T47D (cell line): ENCODE measurements around the gene ACTR3.

Experiments used
- DNase-seq, 2 experiments: peaks; one replicate each; pipeline versions ENCODE4 v3.0.0 to v3.0.0-alpha.2; 2011 to 2012; ENCODE audit warnings: low read depth in 1 of 2, low spot score in 1 of 2
- JUND ChIP-seq: IDR thresholded peaks from 2 replicates; pipeline ENCODE4 v1.6.1; 2012; ENCODE audit warnings: low read depth
- in situ Hi-C: cut with HindIII; loops from 2 replicates; pipeline ENCODE4 v1.10.0; 2016; ENCODE audit warnings: low sequenced_read_pairs, low pct_unique_long_range_greater_than_20kb

ACTR3 gene

DNA sequence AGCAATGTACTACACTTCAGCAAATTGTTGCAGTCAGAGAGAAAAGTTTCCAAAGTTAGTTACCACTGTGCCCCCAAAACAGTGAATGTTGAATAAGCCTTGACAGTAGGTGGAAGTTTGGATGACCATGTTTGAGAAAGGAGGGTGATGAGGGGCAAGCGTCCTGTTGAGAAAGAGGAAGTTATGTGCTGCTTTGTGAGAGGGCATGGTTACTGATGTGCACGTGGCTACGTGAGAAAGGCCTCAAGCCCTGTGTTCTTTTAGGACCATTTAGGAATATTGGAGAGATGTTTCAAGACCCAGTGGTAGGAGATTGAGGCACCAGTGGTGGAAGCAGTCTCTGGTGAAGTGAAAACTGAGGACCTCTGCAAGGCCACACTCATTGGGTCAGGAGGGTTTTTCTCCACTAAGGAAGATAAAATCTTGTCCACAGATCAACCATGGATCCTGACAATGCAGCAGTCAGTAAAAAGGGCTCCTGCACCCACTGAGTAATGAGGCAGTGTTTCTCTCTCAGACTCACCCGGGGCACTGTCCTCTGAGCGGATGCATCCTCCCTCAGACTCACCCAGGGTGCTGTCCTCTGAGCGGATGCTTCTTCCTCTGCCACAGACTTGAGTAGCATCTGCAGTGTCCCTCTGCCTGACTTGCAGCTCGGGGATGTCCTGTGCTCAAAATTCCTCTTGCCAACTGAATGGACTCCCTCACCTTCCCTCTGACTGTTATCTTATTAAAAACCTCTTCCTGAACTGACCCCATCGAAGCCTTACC lies 34.7 kb upstream of the ACTR3 start:
- DNase-seq, result no peak
- TF ChIP-seq JUND, result no peak
- in situ Hi-C loops, result no loop called here

GRCh38 chr2:113857464-113857863 lies 32.4 kb upstream of the ACTR3 start:
- no peak for DNase-seq
- in situ Hi-C loops, result no loop called here
- TF ChIP-seq JUND, result no peak

DNA sequence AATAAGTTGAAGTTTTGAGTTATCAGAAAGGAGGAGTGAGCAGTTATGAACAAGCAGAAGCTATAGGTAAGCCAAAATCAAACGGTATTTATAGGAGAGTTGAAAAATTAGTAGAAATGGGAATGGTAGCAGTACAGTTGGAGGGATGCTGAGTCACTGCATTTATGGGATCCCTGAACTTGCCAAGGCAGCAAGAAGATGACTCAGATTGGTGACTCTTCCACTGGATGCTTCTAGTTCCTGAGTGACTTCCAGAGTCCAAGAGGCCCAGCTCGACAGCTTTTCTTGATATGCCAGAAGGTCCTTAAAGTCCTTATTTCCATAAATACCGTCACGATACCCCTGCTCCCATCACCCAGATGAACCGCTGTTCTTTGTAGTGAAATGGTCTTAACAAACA lies 31.1 kb upstream of the ACTR3 start:
- no peak for DNase-seq
- TF ChIP-seq JUND, result no peak
- in situ Hi-C loops, result no loop called here

GRCh38 chr2:113861740-113862139 lies 28.1 kb upstream of the ACTR3 start:
- no peak for TF ChIP-seq JUND

GRCh38 chr2:113863144-113863543 lies 26.7 kb upstream of the ACTR3 start:
- in situ Hi-C loops, result no loop called here
- TF ChIP-seq JUND, result no peak
- DNase-seq, result no peak

More at GRCh38 chr2:113861740-113862139, 28.1 kb upstream of the ACTR3 start:
- in situ Hi-C loops, result no loop called here
- DNase-seq, result no peak

GRCh38 chr2:113867571-113867970 lies 22.3 kb upstream of the ACTR3 start:
- TF ChIP-seq JUND, result no peak
- in situ Hi-C loops, result no loop called here
- no peak for DNase-seq

DNA sequence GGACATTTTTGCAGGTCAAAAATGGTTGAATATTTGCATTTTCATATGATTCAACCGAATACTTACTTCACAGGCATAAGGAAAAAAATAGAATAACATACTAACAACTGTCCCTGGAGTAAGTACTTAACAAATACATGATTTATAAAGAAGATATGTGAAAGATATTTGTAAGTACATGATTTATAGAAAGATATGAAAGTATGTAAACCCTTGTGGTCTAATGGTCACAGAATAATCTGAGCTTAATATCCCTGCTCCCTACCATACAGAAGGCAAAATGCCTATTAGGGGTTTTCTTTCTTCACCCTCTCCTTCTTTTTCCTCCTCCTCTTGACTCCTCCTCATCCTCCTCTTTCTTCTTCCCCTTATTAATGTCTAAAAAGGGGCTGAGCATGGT lies 20.6 kb upstream of the ACTR3 start:
- in situ Hi-C loops, result no loop called here
- DNase-seq, result no peak
- TF ChIP-seq JUND, result no peak

GRCh38 chr2:113872201-113872600 lies 17.7 kb upstream of the ACTR3 start:
- DNase-seq, result no peak
- no peak for TF ChIP-seq JUND

GRCh38 chr2:113873867-113874266 lies 16.0 kb upstream of the ACTR3 start:
- no peak for DNase-seq
- no peak for TF ChIP-seq JUND
- in situ Hi-C loops, result no loop called here

More at GRCh38 chr2:113872201-113872600, 17.7 kb upstream of the ACTR3 start:
- in situ Hi-C loops, result no loop called here

GRCh38 chr2:113875135-113875534 lies 14.8 kb upstream of the ACTR3 start:
- no peak for DNase-seq
- in situ Hi-C loops, result no loop called here
- TF ChIP-seq JUND, result no peak

DNA sequence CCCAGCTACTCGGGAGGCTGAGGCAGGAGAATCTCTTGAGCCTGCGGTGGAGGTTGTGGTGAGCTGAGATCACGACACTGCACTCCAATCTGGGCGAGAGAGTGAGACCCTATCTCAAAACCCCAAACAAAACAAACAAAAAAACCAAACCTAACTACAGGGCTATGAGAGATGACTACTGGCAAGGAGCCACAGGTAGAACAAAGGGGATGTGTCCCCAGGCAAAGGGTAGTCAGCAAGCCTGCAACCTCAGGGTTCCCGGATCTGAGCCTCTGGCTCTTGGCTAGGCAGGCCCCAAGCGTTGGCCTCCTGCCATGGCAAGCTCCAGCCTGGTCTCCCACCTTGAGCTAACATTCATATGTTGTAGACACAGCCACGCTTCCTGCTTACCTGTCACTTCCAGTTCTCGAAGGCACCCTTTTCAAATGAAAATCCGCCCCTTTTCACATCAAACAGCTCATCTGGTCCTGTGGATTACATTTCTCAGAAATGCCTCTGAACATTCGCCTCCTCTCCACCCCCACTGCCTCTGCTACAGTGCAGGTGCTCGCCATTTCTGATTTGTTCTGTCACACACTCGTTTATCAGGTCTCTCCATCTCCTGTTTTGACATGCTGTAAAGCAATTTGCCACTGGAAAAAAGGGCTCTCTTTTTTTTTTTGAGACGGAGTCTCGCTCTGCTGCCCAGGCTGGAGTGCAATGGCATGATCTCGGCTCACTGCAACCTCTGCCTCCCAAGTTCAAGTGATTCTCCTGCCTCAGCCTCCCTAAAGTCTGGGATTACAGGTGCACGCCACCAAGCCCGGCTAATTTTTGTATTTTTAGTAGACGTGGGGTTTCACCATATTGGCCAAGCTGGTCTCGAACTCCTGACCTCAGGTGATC lies 13.1 kb upstream of the ACTR3 start:
- TF ChIP-seq JUND, result no peak
- peak in 1 of 2 experiments; percentile 75 for DNase-seq
- in situ Hi-C loops, result no loop called here

- DNase-seq, result no peak
- in situ Hi-C loops, result no loop called here
- no peak for TF ChIP-seq JUND
These were observed 11.9 kb upstream of the ACTR3 start for GRCh38 chr2:113877711-113878598.
